ENCODE results near the gene SELENOP. TPM values are rescaled to one million over a fixed set of nuclear protein-coding genes. Genes with fewer than 3 reads are reported as not detected.
A peak's percentile ranks its signal among the peaks of the same experiment; 100 is the strongest.

The SELENOP gene
- total and polyA plus RNA-seq, 2 of the 13 experiments (the other 11 are each of a cell fraction or from before 2014, with no cell fraction given) = 1,895 to 2,083 TPM

- no peak for TF ChIP-seq ZNF142 (CRISPR knock-in tag; IDR thresholded peaks at IDR 0.05)
These were observed 5.5 kb downstream of the SELENOP start (continued) for GRCh38 chr5:42806004-42806700.

DNA sequence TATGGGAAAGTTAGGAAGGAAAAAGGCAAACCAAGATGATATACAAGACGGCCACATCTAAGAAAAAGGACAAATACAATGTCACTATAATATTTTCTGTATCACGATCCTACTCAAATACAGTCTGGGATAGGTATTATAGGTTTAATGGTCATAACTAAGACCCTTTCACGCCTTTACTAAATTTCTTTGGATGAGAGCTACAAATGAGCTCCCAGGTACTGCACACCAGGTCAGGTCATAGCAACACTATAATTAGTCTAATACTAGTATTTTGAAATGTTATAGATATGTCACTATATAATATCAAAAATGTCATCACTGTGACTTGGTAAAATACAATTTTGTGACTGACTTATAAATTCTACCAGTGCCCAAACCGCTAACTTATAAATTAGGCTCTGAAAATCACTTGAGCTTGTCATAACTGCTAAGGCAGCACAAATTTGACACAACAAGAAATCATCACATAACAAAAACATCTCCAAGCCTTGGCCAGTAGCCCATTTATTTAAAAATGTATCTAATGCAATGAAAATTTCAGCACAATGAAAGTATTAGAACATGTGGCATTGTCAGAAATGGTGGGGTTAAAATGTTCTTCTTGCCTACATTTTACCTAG, 6.9 kb downstream of the SELENOP start:
- ChIA-PET POLR2A (interaction anchor here (1.4 to 1.6 kb wide), 2 partner anchors 74 to 84 kb away, joined by 3 to 6 read pairs; no protein-coding TSS in a partner anchor), CTCF (ENCODE audit: low intra/inter-chr PET ratio, low total read pairs) (no interaction called here)
- 90% methylated on average over 4 of the region's 4 CpGs for WGBS (ENCODE audit: low lambda C conversion rate)
- H3K9me3 ChIP-seq (ENCODE audit: low read length) = no peaks in the 10 kb centered on the region
- H3K79me2 ChIP-seq (ENCODE audit: insufficient read depth, low read length) = peaks cover 42% of the 10 kb centered on the region
- FAIRE-seq (no peak), DNase-seq (ENCODE audit: low spot score) (no peak), ATAC-seq (no peak)
- no peak overlapping the region for H3K4me2 ChIP-seq (ENCODE audit: low read depth, low read length)
- peaks cover 100% of the 10 kb centered on the region for H4K20me1 ChIP-seq (ENCODE audit: insufficient read depth, low read length)
- peak overlapping the region; percentile 96 for H3K27ac ChIP-seq (ENCODE audit: extremely low read length, insufficient read depth, low read length)
- in situ Hi-C loops (cut with HindIII; ENCODE audit: extremely low pct_ligation_motif_present, low pct_unique_long_range_greater_than_20kb) = loop anchor here (10.0 to 25.0 kb wide), 2 partner anchors 80 to 207 kb away; no protein-coding TSS in a partner anchor
- H3K9ac ChIP-seq (ENCODE audit: insufficient read depth, low read depth, low read length) = no peak overlapping the region
- no peak overlapping the region; a peak in 1 of 6 replicates for H3K4me3 ChIP-seq (replicated peaks in 1 of 3; ENCODE audit: insufficient read depth in 1 of 3, low read depth in 2 of 3, low read length in 3 of 3)
- intact Hi-C loops (cut with micrococcal nuclease; ENCODE audit: unreplicated experiment) = no loop called here
- peaks cover 30% of the 10 kb centered on the region for H3K4me1 ChIP-seq (ENCODE audit: insufficient read depth, low read length)
- peaks cover 5 to 70% of the 10 kb centered on the region in 2 experiments for H3K36me3 ChIP-seq (replicated peaks in 1 of 2; ENCODE audit: control insufficient read depth in 1 of 2, insufficient read depth in 2 of 2, low read length in 2 of 2)
- no TSS peak for BruUV-seq (replicated peaks)
- no peaks in the 10 kb centered on the region for H3K27me3 ChIP-seq (ENCODE audit: control insufficient read depth in 1 of 2, insufficient read depth in 2 of 2, low read length in 2 of 2)
- no peak overlapping the region for H2AFZ ChIP-seq (ENCODE audit: low read length)
- no peak for TF ChIP-seq EHMT2 (IDR thresholded peaks at IDR 0.05; ENCODE audit: borderline replicate concordance, low read depth, low read length)
- no peak for TF ChIP-seq CEBPG (CRISPR knock-in tag; IDR thresholded peaks at IDR 0.05)
- TF ChIP-seq NONO (IDR thresholded peaks at IDR 0.05) = no peak
- 0 out of 2 replicates have a peak, but pooled peaks have one; percentile 28 for TF ChIP-seq NONO (CRISPR knock-in tag; conservative IDR thresholded peaks at IDR 0.05)
- no peak for TF ChIP-seq MZF1 (CRISPR knock-in tag; IDR thresholded peaks at IDR 0.05; ENCODE audit: borderline replicate concordance)
- TF ChIP-seq POLR2A (IDR thresholded peaks at IDR 0.05; ENCODE audit: insufficient read depth in 1 of 2, low read depth in 2 of 2, low read length in 2 of 2) = peak; percentile 39 to 55; a peak in 2 of 4 replicates
- TF ChIP-seq, protein P1, sequence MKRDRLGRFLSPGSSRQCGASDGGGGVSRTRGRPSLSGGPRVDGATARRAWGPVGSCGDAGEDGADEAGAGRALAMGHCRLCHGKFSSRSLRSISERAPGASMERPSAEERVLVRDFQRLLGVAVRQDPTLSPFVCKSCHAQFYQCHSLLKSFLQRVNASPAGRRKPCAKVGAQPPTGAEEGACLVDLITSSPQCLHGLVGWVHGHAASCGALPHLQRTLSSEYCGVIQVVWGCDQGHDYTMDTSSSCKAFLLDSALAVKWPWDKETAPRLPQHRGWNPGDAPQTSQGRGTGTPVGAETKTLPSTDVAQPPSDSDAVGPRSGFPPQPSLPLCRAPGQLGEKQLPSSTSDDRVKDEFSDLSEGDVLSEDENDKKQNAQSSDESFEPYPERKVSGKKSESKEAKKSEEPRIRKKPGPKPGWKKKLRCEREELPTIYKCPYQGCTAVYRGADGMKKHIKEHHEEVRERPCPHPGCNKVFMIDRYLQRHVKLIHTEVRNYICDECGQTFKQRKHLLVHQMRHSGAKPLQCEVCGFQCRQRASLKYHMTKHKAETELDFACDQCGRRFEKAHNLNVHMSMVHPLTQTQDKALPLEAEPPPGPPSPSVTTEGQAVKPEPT (CRISPR knock-in tag; IDR thresholded peaks at IDR 0.05; ENCODE audit: low read depth) = no peak
- TF ChIP-seq TCF7 (IDR thresholded peaks at IDR 0.05; ENCODE audit: low read depth) = no peak
- TF ChIP-seq SSRP1 (CRISPR knock-in tag; IDR thresholded peaks at IDR 0.05) = peak; percentile 49; the same call in 1 of the 2 replicates
- peak; percentile 82 for TF ChIP-seq RBFOX2 (IDR thresholded peaks at IDR 0.05; ENCODE audit: low read depth, low read length)
- TF ChIP-seq ZNF562 (CRISPR knock-in tag; IDR thresholded peaks at IDR 0.05; ENCODE audit: borderline replicate concordance) = peak; percentile 35; the same call in 1 of the 2 replicates
- TF ChIP-seq MBD4 (IDR thresholded peaks at IDR 0.05; ENCODE audit: borderline replicate concordance, low read length) = peak; percentile 23; the same call in 1 of the 2 replicates
- TF ChIP-seq RBM22 (optimal IDR thresholded peaks at IDR 0.05; ENCODE audit: low read length) = peak; percentile 54
